Activated B cell treated with CpG ODN at 0.5 μM for 24 hours (primary cell): ENCODE measurements around the gene ZFYVE21. TPM values are rescaled to one million over a fixed set of nuclear protein-coding genes. Genes with fewer than 3 reads are reported as not detected.

Experiments used
- ATAC-seq: fragments of 200-7000 bp; cut with Tn5 transposase; one replicate; pipeline ENCODE4 v1.10.0; 2021; ENCODE audit warnings: low read depth, mild to moderate bottlenecking, moderate library complexity
- CTCF ChIA-PET: fragments of 350-600 bp; sonication (Branson Sonifier 250); formaldehyde crosslinking; loops from one replicate; lab custom pipeline; 2021; ENCODE audit warnings: antibody characterized with exemption; lab: Charles Lee
- POLR2A ChIA-PET: fragments of 350-600 bp; sonication (Branson Sonifier 250); formaldehyde crosslinking; loops from one replicate; lab custom pipeline; 2021; ENCODE audit warnings: antibody characterized with exemption; lab: Charles Lee
- DNase-seq: peaks from one replicate; pipeline ENCODE4 v3.0.0; 2022
- H3K27ac Mint-ChIP-seq: one replicate; pipeline ENCODE4 v1.8.0; 2020; ENCODE audit warnings: mixed read lengths
- H3K27me3 Mint-ChIP-seq: one replicate; pipeline ENCODE4 v1.8.0; 2021; ENCODE audit warnings: mixed read lengths
- H3K36me3 Mint-ChIP-seq: one replicate; pipeline ENCODE4 v1.8.0; 2021; ENCODE audit warnings: low read depth, mixed read lengths
- H3K4me1 Mint-ChIP-seq: one replicate; pipeline ENCODE4 v1.8.0; 2021; ENCODE audit warnings: mixed read lengths
- H3K4me3 Mint-ChIP-seq: one replicate; pipeline ENCODE4 v1.8.0; 2020; ENCODE audit warnings: mild to moderate bottlenecking, mixed read lengths
- H3K9me3 Mint-ChIP-seq: one replicate; pipeline ENCODE4 v1.8.0; 2020; ENCODE audit warnings: mixed read lengths
- CTCF ChIP-seq: fragments of 200-600 bp; IDR thresholded peaks from one replicate; pipeline ENCODE4 v1.8.0; 2022; ENCODE audit warnings: antibody characterized with exemption, mild to moderate bottlenecking
- intact Hi-C: fragments of 100-400 bp; cut with micrococcal nuclease; formaldehyde crosslinking; loops from one replicate; pipeline ENCODE4 v1.15.1; 2024
- total RNA-seq: library from RNA; stranded (reverse); gene quantifications from 2 replicates; pipeline ENCODE4 v1.2.3, GENCODE V29; 2022

The ZFYVE21 gene
- total RNA-seq, 1 donor from 2014 or later: 16.7 TPM

GRCh38 chr14:103725001-103725682 lies 9.5 kb downstream of the ZFYVE21 start:
- no peak for ATAC-seq
- H3K4me3 Mint-ChIP-seq: no peak overlapping the region
- H3K27me3 Mint-ChIP-seq: no peaks in the 10 kb centered on the region
- TF ChIP-seq CTCF: no peak
- ChIA-PET POLR2A (no interaction called here), CTCF (no interaction called here)
- no peaks in the 10 kb centered on the region for H3K4me1 Mint-ChIP-seq
- intact Hi-C loops: no loop called here
- DNase-seq: no peak
- peaks cover 19% of the 10 kb centered on the region for H3K36me3 Mint-ChIP-seq
- H3K9me3 Mint-ChIP-seq: no peaks in the 10 kb centered on the region
- H3K27ac Mint-ChIP-seq: no peak overlapping the region

GRCh38 chr14:103725739-103726395 lies 10.3 kb downstream of the ZFYVE21 start:
- no peaks in the 10 kb centered on the region for H3K9me3 Mint-ChIP-seq
- DNase-seq (no peak), ATAC-seq (no peak)
- intact Hi-C loops: no loop called here
- no peaks in the 10 kb centered on the region for H3K4me1 Mint-ChIP-seq
- H3K27me3 Mint-ChIP-seq: no peaks in the 10 kb centered on the region
- no peak for TF ChIP-seq CTCF
- ChIA-PET CTCF (no interaction called here), POLR2A (interaction anchor here (0.6 kb wide), 1 partner anchor 8 kb away, joined by 4 read pairs; no protein-coding TSS in a partner anchor)
- no peak overlapping the region for H3K4me3 Mint-ChIP-seq
- H3K36me3 Mint-ChIP-seq: peaks cover 19% of the 10 kb centered on the region
- H3K27ac Mint-ChIP-seq: no peak overlapping the region

GRCh38 chr14:103726474-103726873 lies 10.9 kb downstream of the ZFYVE21 start:
- DNase-seq: no peak
- ChIA-PET POLR2A (interaction anchor here (0.5 to 0.6 kb wide), 2 partner anchors 8 to 134 kb away, joined by 4 read pairs; no protein-coding TSS in a partner anchor), CTCF (no interaction called here)
- Mint-ChIP-seq H3K4me3 (no peak overlapping the region), H3K27ac (no peak overlapping the region), H3K9me3 (no peaks in the 10 kb centered on the region), H3K27me3 (no peaks in the 10 kb centered on the region), H3K4me1 (no peaks in the 10 kb centered on the region), H3K36me3 (peaks cover 19% of the 10 kb centered on the region)
- no peak for ATAC-seq
- intact Hi-C loops: no loop called here
- no peak for TF ChIP-seq CTCF

GRCh38 chr14:103727313-103727980 lies 11.8 kb downstream of the ZFYVE21 start:
- ChIA-PET CTCF (no interaction called here), POLR2A (interaction anchor here (0.5 to 0.7 kb wide), 2 partner anchors 40 to 135 kb away, joined by 3 to 4 read pairs; no protein-coding TSS in a partner anchor)
- no peak overlapping the region for H3K4me3 Mint-ChIP-seq
- intact Hi-C loops: no loop called here
- peaks cover 19% of the 10 kb centered on the region for H3K36me3 Mint-ChIP-seq
- H3K4me1 Mint-ChIP-seq: no peaks in the 10 kb centered on the region
- ATAC-seq (no peak), DNase-seq (no peak)
- no peak for TF ChIP-seq CTCF
- no peaks in the 10 kb centered on the region for H3K27me3 Mint-ChIP-seq
- no peak overlapping the region for H3K27ac Mint-ChIP-seq
- H3K9me3 Mint-ChIP-seq: no peaks in the 10 kb centered on the region

GRCh38 chr14:103728141-103728540 lies 12.5 kb downstream of the ZFYVE21 start:
- Mint-ChIP-seq H3K4me1 (no peaks in the 10 kb centered on the region), H3K4me3 (no peak overlapping the region), H3K9me3 (no peaks in the 10 kb centered on the region), H3K27ac (no peak overlapping the region), H3K36me3 (peaks cover 23% of the 10 kb centered on the region), H3K27me3 (no peaks in the 10 kb centered on the region)
- ChIA-PET CTCF (no interaction called here), POLR2A (no interaction called here)
- intact Hi-C loops: no loop called here
- no peak for ATAC-seq
- TF ChIP-seq CTCF: no peak
- no peak for DNase-seq
